ENCODE data around the gene ARHGAP25. TPM values are rescaled to one million over a fixed set of nuclear protein-coding genes. Genes with fewer than 3 reads are reported as not detected.

Gene ARHGAP25
- polyA plus RNA-seq, 1 experiment: 0.55 TPM

DNA sequence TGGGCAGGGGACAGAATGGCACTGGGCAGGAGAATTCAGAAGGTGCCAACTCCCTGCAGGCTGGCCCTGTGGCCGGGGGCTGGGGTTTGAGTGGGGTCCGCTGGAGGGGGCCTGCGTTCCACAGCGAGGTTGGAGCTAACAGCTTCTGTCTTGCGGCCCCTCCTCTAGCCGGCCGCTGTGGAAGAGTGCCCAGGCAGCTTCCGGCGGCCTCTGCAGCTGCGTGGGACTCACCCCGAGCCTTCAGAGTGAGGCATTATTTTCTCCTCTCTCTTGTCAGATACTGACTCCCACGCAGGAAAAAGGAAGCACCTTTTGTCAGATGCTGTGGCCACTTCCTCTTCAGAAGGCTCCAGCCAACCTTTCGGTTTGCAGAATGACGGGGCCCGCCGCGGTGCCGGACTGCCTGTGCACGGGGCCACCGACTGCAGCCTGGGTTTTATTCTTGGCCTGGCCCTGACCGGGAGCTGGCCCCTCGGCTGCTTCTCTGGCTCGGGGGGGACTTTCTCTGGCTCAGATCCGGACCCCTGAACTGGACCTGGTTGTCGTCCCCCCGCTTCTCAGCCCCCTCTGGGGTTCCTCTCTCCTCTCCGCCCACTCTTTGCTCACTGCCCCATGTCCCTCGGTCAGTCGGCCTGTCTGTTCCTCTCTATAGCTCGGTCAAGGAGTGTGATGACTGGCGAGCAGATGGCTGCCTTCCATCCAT is 40.1 kb downstream of the ARHGAP25 start:
- ChIA-PET POLR2A (no interaction called here), CTCF (no interaction called here)
- H3K4me3 ChIP-seq (ENCODE audit: low read depth, low read length): no peak overlapping the region
- TF ChIP-seq, protein P1, sequence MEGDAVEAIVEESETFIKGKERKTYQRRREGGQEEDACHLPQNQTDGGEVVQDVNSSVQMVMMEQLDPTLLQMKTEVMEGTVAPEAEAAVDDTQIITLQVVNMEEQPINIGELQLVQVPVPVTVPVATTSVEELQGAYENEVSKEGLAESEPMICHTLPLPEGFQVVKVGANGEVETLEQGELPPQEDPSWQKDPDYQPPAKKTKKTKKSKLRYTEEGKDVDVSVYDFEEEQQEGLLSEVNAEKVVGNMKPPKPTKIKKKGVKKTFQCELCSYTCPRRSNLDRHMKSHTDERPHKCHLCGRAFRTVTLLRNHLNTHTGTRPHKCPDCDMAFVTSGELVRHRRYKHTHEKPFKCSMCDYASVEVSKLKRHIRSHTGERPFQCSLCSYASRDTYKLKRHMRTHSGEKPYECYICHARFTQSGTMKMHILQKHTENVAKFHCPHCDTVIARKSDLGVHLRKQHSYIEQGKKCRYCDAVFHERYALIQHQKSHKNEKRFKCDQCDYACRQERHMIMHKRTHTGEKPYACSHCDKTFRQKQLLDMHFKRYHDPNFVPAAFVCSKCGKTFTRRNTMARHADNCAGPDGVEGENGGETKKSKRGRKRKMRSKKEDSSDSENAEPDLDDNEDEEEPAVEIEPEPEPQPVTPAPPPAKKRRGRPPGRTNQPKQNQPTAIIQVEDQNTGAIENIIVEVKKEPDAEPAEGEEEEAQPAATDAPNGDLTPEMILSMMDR (IDR thresholded peaks at IDR 0.05; ENCODE audit: low read depth, low read length): no peak
- peaks cover 6% of the 10 kb centered on the region; the same call in 1 of the 2 replicates for H3K9me3 ChIP-seq (ENCODE audit: control insufficient read depth, insufficient read depth, low read length)
- no peaks in the 10 kb centered on the region for H3K27me3 ChIP-seq (ENCODE audit: control insufficient read depth, insufficient read depth, low read length)
- DNase-seq (ENCODE audit: low read depth, low spot score): no peak
- no peak overlapping the region for H3K27ac ChIP-seq (ENCODE audit: low read depth, low read length)

DNA sequence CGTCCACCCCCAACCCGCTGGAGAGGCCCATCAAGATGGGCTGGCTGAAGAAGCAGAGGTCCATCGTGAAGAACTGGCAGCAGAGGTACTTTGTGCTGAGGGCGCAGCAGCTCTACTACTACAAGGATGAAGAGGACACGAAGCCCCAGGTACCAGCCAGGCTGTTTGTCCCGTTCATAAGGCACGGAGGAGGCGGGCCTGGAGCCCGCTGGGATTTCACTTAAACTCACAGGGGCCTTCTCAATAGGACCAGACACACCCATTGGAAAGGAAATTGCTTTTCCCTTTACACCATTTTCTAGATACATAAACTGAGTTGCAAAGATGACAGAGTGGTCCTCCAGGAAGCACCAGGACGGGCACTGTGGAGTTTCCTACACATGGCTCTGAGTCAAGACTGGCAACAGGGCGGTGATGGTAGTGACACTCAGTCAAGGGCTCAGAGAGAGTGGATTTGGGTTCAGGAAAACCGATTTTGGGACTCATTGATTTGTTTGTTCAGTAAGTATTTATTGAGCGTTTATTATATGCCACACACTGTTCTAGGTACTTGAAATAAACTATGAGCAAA is 40.7 kb downstream of the ARHGAP25 start:
- ChIA-PET POLR2A (no interaction called here), CTCF (interaction anchor here (1.6 kb wide), 1 partner anchor 23 kb away, joined by 6 read pairs; no protein-coding TSS in a partner anchor)
- no peak for DNase-seq (ENCODE audit: low read depth, low spot score)
- TF ChIP-seq, protein P1 (IDR thresholded peaks at IDR 0.05; ENCODE audit: low read depth, low read length): no peak
- Histone ChIP-seq H3K9me3 (ENCODE audit: control insufficient read depth, insufficient read depth, low read length) (peaks cover 6% of the 10 kb centered on the region; the same call in 1 of the 2 replicates), H3K4me3 (ENCODE audit: low read depth, low read length) (no peak overlapping the region), H3K27me3 (ENCODE audit: control insufficient read depth, insufficient read depth, low read length) (no peaks in the 10 kb centered on the region), H3K27ac (ENCODE audit: low read depth, low read length) (no peak overlapping the region)

DNA sequence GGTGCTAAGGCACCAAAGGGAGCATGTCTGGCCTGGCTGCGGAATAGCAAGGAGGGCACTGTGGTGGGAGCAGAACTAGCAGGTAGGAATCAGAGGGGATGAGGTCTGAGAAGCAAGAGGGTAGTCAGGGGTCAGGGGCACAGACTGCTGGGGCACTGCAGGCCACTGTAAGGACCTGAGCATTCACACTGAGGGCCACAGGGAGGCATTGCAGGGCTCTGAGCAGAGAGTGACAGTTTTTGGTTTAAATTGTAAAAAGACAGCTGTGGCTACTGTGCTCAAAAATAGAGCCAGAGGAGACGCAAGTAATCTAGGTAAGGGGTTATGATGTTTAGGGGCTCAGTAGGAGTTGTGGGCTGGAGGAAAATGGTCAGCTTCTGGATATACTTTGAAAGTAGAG is 41.5 kb downstream of the ARHGAP25 start:
- H3K4me3 ChIP-seq (ENCODE audit: low read depth, low read length): no peak overlapping the region
- H3K9me3 ChIP-seq (ENCODE audit: control insufficient read depth, insufficient read depth, low read length): peaks cover 6% of the 10 kb centered on the region; the same call in 1 of the 2 replicates
- ChIA-PET POLR2A (no interaction called here), CTCF (interaction anchor here (1.6 kb wide), 2 partner anchors 24 to 149 kb away, joined by 6 read pairs; no protein-coding TSS in a partner anchor)
- no peaks in the 10 kb centered on the region for H3K27me3 ChIP-seq (ENCODE audit: control insufficient read depth, insufficient read depth, low read length)
- no peak for DNase-seq (ENCODE audit: low read depth, low spot score)
- peak overlapping the region; percentile 47 for H3K27ac ChIP-seq (ENCODE audit: low read depth, low read length)
- TF ChIP-seq, protein P1 (IDR thresholded peaks at IDR 0.05; ENCODE audit: low read depth, low read length): no peak

DNA sequence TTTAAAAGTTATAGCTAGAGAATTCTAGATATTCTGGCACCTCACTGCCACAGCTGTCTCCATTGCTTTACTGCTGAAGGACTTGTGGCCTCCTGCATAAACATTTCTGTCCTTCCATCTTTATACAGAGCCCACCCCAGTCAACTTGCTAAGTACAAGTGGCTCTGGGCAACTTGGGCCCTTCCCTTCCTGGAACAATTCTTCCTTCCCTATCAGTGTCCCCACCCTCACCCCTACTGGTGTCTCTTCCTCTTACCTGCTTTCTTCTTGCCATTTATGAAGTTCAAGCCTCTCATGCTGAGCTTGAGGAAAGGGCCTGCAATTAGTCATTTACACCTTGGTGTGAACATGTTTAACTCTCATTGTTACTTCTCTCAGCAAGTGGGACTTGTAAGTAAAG is 45.0 kb downstream of the ARHGAP25 start:
- POLR2A ChIA-PET: no interaction called here
- H3K4me3 ChIP-seq (ENCODE audit: low read depth, low read length): no peak overlapping the region
- H3K27me3 ChIP-seq (ENCODE audit: control insufficient read depth, insufficient read depth, low read length): peaks cover 3% of the 10 kb centered on the region
- CTCF ChIA-PET: interaction anchor here (1.1 to 2.4 kb wide), 2 partner anchors 9 to 28 kb away, joined by 3 to 8 read pairs; no protein-coding TSS in a partner anchor
- DNase-seq (ENCODE audit: low read depth, low spot score): no peak
- no peak overlapping the region for H3K27ac ChIP-seq (ENCODE audit: low read depth, low read length)
- peaks cover 4% of the 10 kb centered on the region; the same call in 1 of the 2 replicates for H3K9me3 ChIP-seq (ENCODE audit: control insufficient read depth, insufficient read depth, low read length)
- TF ChIP-seq, protein P1 (IDR thresholded peaks at IDR 0.05; ENCODE audit: low read depth, low read length): no peak

DNA sequence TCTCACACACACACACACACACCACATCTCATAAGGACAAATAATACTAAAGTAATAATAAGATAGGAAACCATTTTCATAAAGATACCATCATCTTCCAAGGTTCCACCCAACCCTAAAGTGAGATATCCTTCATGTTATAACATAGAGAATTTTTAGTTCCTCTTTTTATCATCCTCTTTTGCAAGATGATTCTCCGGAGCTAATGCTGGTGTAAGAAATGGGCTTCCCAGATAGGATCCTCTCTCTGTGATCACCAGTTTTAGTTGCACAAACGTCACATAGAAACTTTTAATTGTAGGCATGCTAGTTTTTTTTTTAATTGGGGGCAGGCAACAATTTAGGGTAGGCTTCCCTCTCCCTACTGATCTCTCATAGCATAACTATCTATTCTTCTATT is 49.6 kb downstream of the ARHGAP25 start:
- CTCF ChIA-PET: no interaction called here
- H3K27ac ChIP-seq (ENCODE audit: low read depth, low read length): no peak overlapping the region
- no peak for DNase-seq (ENCODE audit: low read depth, low spot score)
- TF ChIP-seq, protein P1 (IDR thresholded peaks at IDR 0.05; ENCODE audit: low read depth, low read length): no peak
- peaks cover 3% of the 10 kb centered on the region for H3K27me3 ChIP-seq (ENCODE audit: control insufficient read depth, insufficient read depth, low read length)
- no peaks in the 10 kb centered on the region for H3K9me3 ChIP-seq (ENCODE audit: control insufficient read depth, insufficient read depth, low read length)
- no peak overlapping the region for H3K4me3 ChIP-seq (ENCODE audit: low read depth, low read length)
- POLR2A ChIA-PET: no interaction called here

All from AG04450 (cell line).